ENCODE data around the gene DXO. TPM values are rescaled to one million over a fixed set of nuclear protein-coding genes. Genes with fewer than 3 reads are reported as not detected.
"Not testable (repeated sequence)": the region's sequence is repeated elsewhere in the genome, so short reads cannot be mapped to it uniquely, and the experiment has no call there.

The DXO gene
- total RNA-seq, 2 experiments from 2014 or later, result 22.4 to 28.6 TPM

DNA sequence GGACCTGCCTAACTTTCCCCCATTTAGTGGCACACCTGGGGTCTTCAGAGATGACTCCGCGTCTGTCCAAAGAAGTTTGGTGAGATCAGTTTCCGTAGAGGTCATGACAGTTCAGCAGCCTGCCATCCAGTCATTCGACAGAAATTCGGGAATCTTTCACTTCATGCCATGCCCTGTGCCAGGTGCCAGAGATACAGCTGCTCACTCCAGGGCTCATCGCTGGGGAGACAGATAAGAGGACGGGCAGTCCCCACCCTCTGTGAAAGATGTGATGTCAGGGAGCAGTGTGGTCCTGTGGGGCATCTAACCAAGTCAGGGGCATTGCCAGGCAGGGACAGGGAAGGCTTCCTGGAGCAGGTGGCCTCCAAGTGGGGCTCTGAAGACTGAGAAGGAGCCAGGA lies 31.4 kb upstream of the DXO start:
- ATAC-seq (ENCODE audit: low read depth); H3K36me3 Mint-ChIP-seq; H3K4me3 Mint-ChIP-seq; POLR2A ChIA-PET; H3K9me3 Mint-ChIP-seq; H3K4me1 Mint-ChIP-seq; H3K27ac Mint-ChIP-seq; DNase-seq; H3K27me3 Mint-ChIP-seq: not testable (repeated sequence)

DNA sequence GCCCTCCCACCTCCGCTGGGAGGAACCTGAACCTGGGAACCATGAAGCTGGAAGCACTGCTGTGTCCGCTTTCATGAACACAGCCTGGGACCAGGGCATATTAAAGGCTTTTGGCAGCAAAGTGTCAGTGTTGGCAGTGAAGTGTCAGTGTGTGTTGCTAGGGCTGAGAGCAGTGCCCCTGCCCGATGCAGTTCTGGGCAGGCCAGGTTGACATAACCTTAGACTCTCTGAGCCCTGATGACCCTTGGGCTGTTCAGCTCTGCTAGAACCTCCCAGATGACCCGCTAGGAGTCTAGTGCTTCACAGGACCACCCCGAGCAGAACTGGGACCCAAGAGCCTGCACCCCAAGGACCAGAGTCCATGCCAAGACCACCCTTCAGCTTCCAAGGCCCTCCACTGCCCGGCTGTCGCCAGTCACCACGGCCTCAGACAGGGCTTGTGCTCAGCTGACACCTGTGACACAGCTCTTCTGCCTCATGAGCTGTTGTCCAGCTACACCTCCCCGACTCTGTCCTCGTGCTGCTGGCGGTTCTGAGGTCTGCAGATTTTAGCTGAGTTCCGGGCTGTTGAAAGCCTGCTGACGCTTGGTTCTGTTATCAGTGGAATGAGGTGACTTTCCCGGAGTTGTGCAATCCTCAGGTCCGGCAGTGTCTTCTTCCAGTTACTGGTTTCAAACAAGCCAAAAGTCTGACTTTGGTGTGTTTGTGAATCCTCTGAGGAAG lies 30.8 kb upstream of the DXO start:
- H3K27me3 Mint-ChIP-seq; H3K9me3 Mint-ChIP-seq; H3K4me1 Mint-ChIP-seq; DNase-seq; H3K27ac Mint-ChIP-seq; H3K4me3 Mint-ChIP-seq; POLR2A ChIA-PET; H3K36me3 Mint-ChIP-seq; ATAC-seq (ENCODE audit: low read depth): not testable (repeated sequence)

DNA sequence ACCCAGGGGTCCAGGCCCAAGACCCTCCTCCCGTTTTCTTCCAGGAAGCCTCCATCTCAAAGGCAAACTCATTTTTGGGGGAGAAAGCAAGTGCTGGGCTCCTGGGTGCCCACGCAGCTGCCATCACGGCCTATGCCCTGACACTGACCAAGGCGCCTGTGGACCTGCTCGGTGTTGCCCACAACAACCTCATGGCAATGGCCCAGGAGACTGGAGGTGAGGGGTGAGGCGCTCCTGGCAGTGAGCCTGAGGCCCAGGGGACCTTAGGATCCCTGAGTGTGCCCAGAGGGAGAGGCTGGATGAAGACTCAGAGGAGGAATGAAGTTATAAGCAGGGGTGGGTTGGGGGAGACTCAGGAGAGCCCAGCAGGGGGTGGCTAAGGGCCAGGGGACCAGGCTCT lies 24.4 kb upstream of the DXO start:
- H3K27ac Mint-ChIP-seq; ATAC-seq (ENCODE audit: low read depth); DNase-seq; H3K4me1 Mint-ChIP-seq; H3K9me3 Mint-ChIP-seq; POLR2A ChIA-PET; H3K36me3 Mint-ChIP-seq; H3K27me3 Mint-ChIP-seq; H3K4me3 Mint-ChIP-seq: not testable (repeated sequence)

DNA sequence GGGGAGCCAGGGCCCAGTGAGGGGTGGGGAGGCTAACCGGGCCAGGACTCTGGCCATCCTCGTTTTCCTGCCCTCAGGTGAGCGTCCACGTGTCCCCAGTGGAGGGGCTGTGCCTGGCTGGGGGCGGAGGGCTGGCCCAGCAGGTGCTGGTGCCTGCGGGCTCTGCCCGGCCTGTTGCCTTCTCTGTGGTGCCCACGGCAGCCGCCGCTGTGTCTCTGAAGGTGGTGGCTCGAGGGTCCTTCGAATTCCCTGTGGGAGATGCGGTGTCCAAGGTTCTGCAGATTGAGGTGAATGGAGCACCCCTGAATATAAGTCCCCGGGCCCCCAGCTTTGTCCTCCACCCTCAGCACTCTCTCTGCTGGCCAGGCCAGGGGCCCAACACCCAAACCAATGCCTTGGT lies 22.5 kb upstream of the DXO start:
- H3K4me3 Mint-ChIP-seq; ATAC-seq (ENCODE audit: low read depth); H3K9me3 Mint-ChIP-seq; H3K4me1 Mint-ChIP-seq; H3K36me3 Mint-ChIP-seq; H3K27ac Mint-ChIP-seq; POLR2A ChIA-PET; DNase-seq; H3K27me3 Mint-ChIP-seq: not testable (repeated sequence)

DNA sequence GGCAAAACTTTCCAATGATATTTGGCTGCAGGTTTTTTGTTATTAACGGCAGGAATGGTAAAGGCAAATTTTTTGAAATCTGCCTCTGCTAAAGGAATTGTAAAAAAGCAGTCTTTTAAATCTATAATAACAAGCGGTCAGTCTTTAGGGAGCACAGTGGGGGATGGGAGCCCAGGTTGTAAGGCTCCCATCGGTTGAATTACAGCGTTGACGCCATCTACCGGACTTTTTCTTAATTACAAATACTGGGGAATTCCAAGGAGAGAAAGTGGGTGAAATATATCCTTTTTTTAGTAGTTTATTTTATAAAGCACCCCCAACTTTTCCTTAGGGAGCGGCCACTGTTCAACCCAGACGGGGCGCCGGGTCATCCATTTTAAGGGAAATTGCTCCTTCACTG lies 17.4 kb upstream of the DXO start:
- H3K36me3 Mint-ChIP-seq; POLR2A ChIA-PET; DNase-seq; H3K27ac Mint-ChIP-seq; H3K27me3 Mint-ChIP-seq; ATAC-seq (ENCODE audit: low read depth); H3K4me1 Mint-ChIP-seq; H3K9me3 Mint-ChIP-seq; H3K4me3 Mint-ChIP-seq: not testable (repeated sequence)

DNA sequence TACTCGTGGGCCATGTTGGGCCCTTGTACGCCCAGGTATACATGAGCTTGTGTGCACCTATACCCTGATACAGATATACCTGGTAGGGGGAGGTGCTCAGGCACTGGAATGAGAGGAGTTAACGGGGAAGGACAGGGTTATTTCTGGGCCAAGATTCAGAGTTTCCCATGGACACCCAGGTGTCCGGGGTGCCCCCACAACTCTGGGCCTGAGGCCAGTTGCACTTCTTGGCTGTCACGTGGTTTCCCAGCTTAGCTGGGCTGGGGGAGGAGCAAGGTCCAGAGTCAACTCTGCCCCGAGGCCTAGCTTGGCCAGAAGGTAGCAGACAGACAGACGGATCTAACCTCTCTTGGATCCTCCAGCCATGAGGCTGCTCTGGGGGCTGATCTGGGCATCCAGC lies 9.8 kb upstream of the DXO start, which contains the start of gene C4A:
Gene C4A (plus strand): TSS at position 314 of the 400 bp plus-strand sequence. CDS start 51 bp downstream, at position 365.
- H3K36me3 Mint-ChIP-seq; H3K27ac Mint-ChIP-seq; ATAC-seq (ENCODE audit: low read depth); POLR2A ChIA-PET; H3K4me1 Mint-ChIP-seq; H3K4me3 Mint-ChIP-seq; DNase-seq; H3K9me3 Mint-ChIP-seq; H3K27me3 Mint-ChIP-seq: not testable (repeated sequence)

DNA sequence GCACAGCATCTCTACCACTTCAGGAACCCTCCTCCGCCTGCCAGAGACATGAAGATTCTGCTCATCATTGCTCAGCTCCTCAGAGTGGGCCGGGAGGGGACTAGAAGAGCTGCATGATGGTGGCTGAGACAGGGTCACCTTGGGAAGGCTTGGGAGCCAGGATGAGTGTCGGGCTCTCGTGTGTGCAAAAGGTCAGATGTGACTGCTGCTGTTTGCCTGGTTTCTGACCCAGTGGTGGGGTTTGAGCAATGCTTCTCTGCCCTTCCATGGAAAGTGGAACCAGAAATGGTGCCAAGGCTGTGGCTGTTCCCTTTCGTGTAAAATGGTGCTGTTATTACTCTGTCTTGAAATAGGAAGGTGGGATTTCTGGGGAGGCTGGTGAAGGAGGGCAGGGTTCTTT lies 9.1 kb upstream of the DXO start:
- H3K27ac Mint-ChIP-seq; H3K4me1 Mint-ChIP-seq; DNase-seq; H3K4me3 Mint-ChIP-seq; ATAC-seq (ENCODE audit: low read depth); POLR2A ChIA-PET; H3K9me3 Mint-ChIP-seq; H3K27me3 Mint-ChIP-seq; H3K36me3 Mint-ChIP-seq: not testable (repeated sequence)

DNA sequence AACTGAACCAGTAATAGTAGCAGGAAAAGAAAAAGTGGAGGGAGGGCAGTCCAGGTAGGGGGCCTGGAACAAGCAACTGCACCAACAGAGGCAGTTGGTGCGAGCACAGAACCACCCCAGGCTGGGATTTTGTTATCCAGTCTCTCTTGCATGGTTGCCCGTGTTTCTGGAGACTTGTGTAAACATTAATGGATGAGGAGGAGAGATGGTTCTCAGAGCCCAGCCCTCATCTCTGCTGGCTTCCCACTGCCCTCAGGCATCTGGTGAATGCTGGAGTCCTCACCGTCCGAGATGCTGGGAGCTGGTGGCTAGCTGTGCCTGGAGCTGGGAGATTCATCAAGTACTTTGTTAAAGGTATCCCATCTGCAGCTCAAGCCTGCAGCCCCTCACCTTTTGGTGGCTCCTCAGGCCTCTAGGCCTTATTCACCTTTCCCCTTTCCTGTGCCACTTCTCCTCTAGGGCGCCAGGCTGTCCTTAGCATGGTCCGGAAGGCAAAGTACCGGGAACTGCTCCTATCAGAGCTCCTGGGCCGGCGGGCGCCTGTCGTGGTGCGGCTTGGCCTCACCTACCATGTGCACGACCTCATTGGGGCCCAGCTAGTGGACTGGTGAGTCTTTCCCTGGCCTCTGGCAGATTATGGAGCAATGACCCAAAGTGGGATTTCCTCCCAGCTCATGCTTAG lies 8.4 kb upstream of the DXO start:
- H3K9me3 Mint-ChIP-seq, result not testable (repeated sequence)

DNA sequence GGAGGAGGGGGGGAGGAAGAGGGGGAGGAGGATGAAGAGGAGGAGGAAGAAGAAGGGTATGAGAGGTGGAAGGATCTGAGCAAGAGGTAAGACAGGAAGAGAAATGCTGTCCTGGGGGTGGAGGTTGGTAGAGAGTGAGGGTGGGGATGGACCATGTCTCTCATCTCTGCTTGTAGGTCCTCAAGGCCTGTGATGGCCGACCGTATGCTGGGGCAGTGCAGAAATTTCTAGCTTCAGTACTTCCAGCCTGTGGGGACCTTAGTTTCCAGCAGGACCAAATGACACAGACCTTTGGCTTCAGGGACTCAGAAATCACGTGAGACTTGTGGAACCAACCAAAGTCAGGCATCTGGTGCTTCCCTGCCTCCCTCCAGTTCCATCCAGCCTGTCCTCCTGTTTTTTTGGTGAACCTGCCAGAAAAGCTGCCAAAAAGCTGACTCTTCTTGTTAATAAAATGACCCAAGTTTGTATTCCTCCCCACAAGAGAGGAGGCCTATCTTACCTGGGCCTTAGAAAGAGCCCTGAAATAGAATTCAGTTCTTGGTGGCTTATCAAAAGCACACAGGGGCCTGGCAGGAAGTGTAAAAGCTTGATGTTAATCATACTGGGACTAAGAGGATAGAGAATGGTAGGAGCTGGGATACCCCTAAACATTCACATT lies 7.4 kb upstream of the DXO start:
- Mint-ChIP-seq H3K27ac (peak overlapping the region; percentile 82), H3K9me3 (no peaks in the 10 kb centered on the region), H3K4me1 (peaks cover 5% of the 10 kb centered on the region), H3K4me3 (peak overlapping the region; percentile 32), H3K36me3 (peaks cover 3% of the 10 kb centered on the region), H3K27me3 (no peaks in the 10 kb centered on the region)
- no peak for ATAC-seq (ENCODE audit: low read depth)
- POLR2A ChIA-PET, result interaction anchor here (1.7 kb wide), 1 partner anchor 20 kb away, joined by 4 read pairs; the partner anchor contains the start of genes NELFE and SKIC2
- no peak for DNase-seq

More for the DNA sequence above, 8.4 kb upstream of the DXO start:
- H3K27me3 Mint-ChIP-seq; H3K36me3 Mint-ChIP-seq; DNase-seq; H3K4me1 Mint-ChIP-seq; ATAC-seq (ENCODE audit: low read depth); H3K4me3 Mint-ChIP-seq: not testable (repeated sequence)
- POLR2A ChIA-PET, result interaction anchor here (1.7 kb wide), 1 partner anchor 21 kb away, joined by 4 read pairs; the partner anchor contains the start of genes NELFE and SKIC2
- peak overlapping the region; percentile 82 for H3K27ac Mint-ChIP-seq

DNA sequence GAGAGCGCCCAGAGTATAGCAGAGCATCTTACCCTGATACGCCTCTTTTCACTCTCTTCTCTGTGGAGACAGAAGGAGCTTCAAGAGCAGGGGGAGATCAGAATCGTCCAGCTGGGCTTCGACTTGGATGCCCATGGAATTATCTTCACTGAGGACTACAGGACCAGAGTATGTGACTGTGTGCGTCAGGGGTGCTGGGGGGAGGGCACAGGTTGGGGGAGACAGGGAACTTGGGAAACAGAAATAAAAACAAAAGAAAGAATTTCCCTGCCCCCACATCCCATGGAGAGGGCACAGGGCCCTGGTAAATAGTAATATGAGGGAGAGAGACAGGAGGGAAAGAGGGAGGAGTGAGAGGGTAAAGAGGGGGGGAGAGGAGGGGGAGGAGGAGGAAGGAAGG lies 6.9 kb upstream of the DXO start:
- POLR2A ChIA-PET, result interaction anchor here (1.7 kb wide), 1 partner anchor 20 kb away, joined by 4 read pairs; the partner anchor contains the start of genes NELFE and SKIC2
- H3K4me1 Mint-ChIP-seq, result peaks cover 5% of the 10 kb centered on the region
- H3K27ac Mint-ChIP-seq, result peak overlapping the region; percentile 82
- no peaks in the 10 kb centered on the region for H3K27me3 Mint-ChIP-seq
- H3K36me3 Mint-ChIP-seq, result peaks cover 3% of the 10 kb centered on the region
- no peak overlapping the region for H3K4me3 Mint-ChIP-seq
- DNase-seq (no peak), ATAC-seq (ENCODE audit: low read depth) (no peak)
- H3K9me3 Mint-ChIP-seq, result no peaks in the 10 kb centered on the region

DNA sequence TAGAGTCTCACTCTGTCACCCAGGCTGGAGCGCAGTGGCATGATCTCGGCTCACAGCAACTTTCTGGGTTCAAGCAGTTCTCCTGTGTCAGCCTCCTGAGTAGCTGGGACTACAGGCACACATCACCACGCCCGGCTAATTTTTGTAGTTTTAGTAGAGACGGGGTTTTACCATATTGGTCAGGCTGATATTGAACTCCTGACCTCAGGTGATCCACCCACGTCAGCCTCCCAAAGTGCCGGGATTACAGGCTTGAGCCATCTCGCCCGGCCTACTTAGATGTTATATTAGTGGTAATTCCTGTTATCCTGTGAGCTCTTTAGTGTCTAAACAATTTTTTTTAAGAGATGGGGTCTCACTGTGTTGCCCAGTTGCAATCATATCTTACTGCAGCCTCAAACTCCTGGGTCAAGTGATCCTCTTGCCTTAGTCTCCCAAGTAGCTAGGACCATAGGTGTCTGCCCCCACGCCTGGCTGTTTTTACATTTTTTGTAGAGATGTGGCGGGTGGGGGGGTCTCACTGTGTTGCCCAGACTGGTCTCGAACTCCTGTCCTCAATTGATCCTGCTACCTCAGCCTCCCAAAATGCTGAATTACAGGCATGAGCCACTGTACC lies 6.0 kb upstream of the DXO start:
- peaks cover 3% of the 10 kb centered on the region for H3K36me3 Mint-ChIP-seq
- peaks cover 11% of the 10 kb centered on the region for H3K4me1 Mint-ChIP-seq
- ATAC-seq (ENCODE audit: low read depth) (no peak), DNase-seq (no peak)
- no peak overlapping the region for H3K4me3 Mint-ChIP-seq
- no peaks in the 10 kb centered on the region for H3K9me3 Mint-ChIP-seq
- H3K27me3 Mint-ChIP-seq, result no peaks in the 10 kb centered on the region
- H3K27ac Mint-ChIP-seq, result no peak overlapping the region
- POLR2A ChIA-PET, result no interaction called here

DNA sequence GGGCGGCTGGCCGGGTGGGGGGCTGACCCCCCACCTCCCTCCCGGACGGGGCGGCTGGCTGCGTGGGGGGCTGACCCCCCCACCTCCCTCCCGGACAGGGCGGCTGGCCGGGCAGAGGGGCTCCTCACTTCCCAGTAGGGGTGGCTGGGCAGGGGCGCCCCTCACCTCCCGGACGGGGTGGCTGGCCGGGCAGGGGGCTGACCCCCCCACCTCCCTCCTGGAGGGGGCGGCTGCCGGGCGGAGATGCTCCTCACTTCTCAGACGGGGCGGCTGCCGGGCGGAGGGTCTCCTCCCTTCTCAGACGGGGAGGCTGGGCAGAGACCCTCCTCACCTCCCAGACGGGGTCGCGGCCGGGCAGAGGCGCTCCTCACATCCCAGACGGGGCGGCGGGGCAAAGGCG lies 4.1 kb upstream of the DXO start:
- ATAC-seq (ENCODE audit: low read depth); POLR2A ChIA-PET; H3K27me3 Mint-ChIP-seq; H3K27ac Mint-ChIP-seq; H3K9me3 Mint-ChIP-seq; DNase-seq; H3K36me3 Mint-ChIP-seq; H3K4me3 Mint-ChIP-seq: not testable (repeated sequence)
- peaks cover 17% of the 10 kb centered on the region for H3K4me1 Mint-ChIP-seq

DNA sequence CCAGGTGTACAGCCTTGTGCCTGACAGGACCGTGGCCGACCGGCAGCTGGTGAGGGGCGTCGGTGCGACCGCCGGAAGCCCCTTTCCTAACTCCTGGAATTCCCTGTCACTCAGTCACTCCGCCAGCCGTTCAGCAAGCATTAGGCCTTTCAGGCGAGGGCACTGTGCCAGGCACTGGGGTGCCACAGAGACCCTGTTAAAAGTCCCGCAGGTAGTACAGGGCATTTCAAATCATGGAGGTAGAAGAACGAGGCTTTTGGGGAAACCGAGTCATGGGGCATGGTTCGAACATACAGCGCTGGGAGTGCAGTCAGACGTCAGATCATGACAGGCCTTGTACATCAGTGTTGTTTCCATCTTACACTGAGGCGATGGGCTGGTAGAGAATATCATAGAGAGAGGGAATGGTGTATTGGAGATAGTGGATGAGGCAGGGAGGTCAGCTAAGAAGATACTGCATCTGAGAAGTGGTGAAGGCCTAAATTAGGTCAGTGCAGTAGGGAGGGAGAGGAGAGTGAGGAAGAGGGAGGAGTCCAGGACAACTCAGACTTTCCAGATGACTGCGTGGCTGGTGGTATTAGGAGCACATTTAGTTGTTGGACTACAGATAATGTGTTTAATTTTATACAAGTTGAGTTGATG lies 892 bp upstream of the DXO start:
- Mint-ChIP-seq H3K27ac (peak overlapping the region; percentile 99), H3K4me3 (peak overlapping the region; percentile 97), H3K27me3 (no peaks in the 10 kb centered on the region), H3K4me1 (peaks cover 25% of the 10 kb centered on the region), H3K9me3 (no peaks in the 10 kb centered on the region), H3K36me3 (peaks cover 11% of the 10 kb centered on the region)
- DNase-seq (peak; percentile 32), ATAC-seq (ENCODE audit: low read depth) (no peak)
- POLR2A ChIA-PET, result interaction anchor here (0.6 to 7.5 kb wide), 5 partner anchors 14 to 308 kb away, joined by 3 to 91 read pairs (median 4); partner anchors contain the start of genes CFB, GPANK1, NELFE and SKIC2

Data from activated naive CD8-positive, alpha-beta T cell treated with anti-CD3 and anti-CD28 coated beads, Interleukin-2, amount 10 ng/mL, durations not matched to agents 7 days and 5 days (primary cell).